Stimulated activated naive CD8-positive, alpha-beta T cell treated with anti-CD3 and anti-CD28 coated beads, Interleukin-15, Interleukin-2, amounts not matched to agents 100 ng/mL and 50 ng/mL, for 24 hours (primary cell): ENCODE measurements around the gene ZMYM5.
A peak's percentile ranks its signal among the peaks of the same experiment; 100 is the strongest.
"Not testable (repeated sequence)": the region's sequence is repeated elsewhere in the genome, so short reads cannot be mapped to it uniquely, and the experiment has no call there.

Experiments
- H3K27ac Mint-ChIP-seq: one replicate; pipeline ENCODE4 v1.8.0; 2021; ENCODE audit warnings: mild to moderate bottlenecking, mixed read lengths
- H3K27me3 Mint-ChIP-seq: one replicate; pipeline ENCODE4 v1.8.0; 2021; ENCODE audit warnings: mixed read lengths
- H3K36me3 Mint-ChIP-seq: one replicate; pipeline ENCODE4 v1.8.0; 2021; ENCODE audit warnings: low read depth, mixed read lengths
- H3K4me1 Mint-ChIP-seq: one replicate; pipeline ENCODE4 v1.8.0; 2021; ENCODE audit warnings: low read depth, mixed read lengths
- H3K4me3 Mint-ChIP-seq: one replicate; pipeline ENCODE4 v1.8.0; 2021; ENCODE audit warnings: mild to moderate bottlenecking, mixed read lengths
- H3K9me3 Mint-ChIP-seq: one replicate; pipeline ENCODE4 v1.8.0; 2021; ENCODE audit warnings: mixed read lengths

The ZMYM5 gene

GRCh38 chr13:19794631-19795030 lies 68.8 kb downstream of the ZMYM5 start:
- H3K27ac Mint-ChIP-seq, result no peak overlapping the region
- H3K36me3 Mint-ChIP-seq, result peaks cover 4% of the 10 kb centered on the region
- no peak overlapping the region for H3K4me3 Mint-ChIP-seq
- H3K27me3 Mint-ChIP-seq, result no peaks in the 10 kb centered on the region
- H3K4me1 Mint-ChIP-seq, result no peaks in the 10 kb centered on the region
- H3K9me3 Mint-ChIP-seq, result no peaks in the 10 kb centered on the region

GRCh38 chr13:19791953-19792537 lies 71.4 kb downstream of the ZMYM5 start:
- Mint-ChIP-seq H3K4me1 (no peaks in the 10 kb centered on the region), H3K27me3 (no peaks in the 10 kb centered on the region), H3K9me3 (no peaks in the 10 kb centered on the region), H3K27ac (no peak overlapping the region), H3K4me3 (no peak overlapping the region), H3K36me3 (no peaks in the 10 kb centered on the region)

GRCh38 chr13:19782727-19783682 lies 80.4 kb downstream of the ZMYM5 start, which contains the start of gene PSPC1:
TSS of gene PSPC1 (minus strand) at chr13:19782945. CDS start at chr13:19782757, 188 bp downstream.
- not testable (repeated sequence) for H3K9me3 Mint-ChIP-seq, H3K27me3 Mint-ChIP-seq
- H3K4me1 Mint-ChIP-seq, result peaks cover 11% of the 10 kb centered on the region
- H3K36me3 Mint-ChIP-seq, result peaks cover 13% of the 10 kb centered on the region
- peak within 1 kb of the TSS; percentile 96 for H3K4me3 Mint-ChIP-seq
- peak within 1 kb of the TSS; percentile 99 for H3K27ac Mint-ChIP-seq

GRCh38 chr13:19782049-19782726 lies 81.3 kb downstream of the ZMYM5 start:
- peak overlapping the region; percentile 96 for H3K4me3 Mint-ChIP-seq
- no peaks in the 10 kb centered on the region for H3K27me3 Mint-ChIP-seq
- H3K27ac Mint-ChIP-seq, result peak overlapping the region; percentile 99

GRCh38 chr13:19781526-19781925 lies 81.9 kb downstream of the ZMYM5 start:
- peaks cover 15% of the 10 kb centered on the region for H3K4me1 Mint-ChIP-seq
- peak overlapping the region; percentile 99 for H3K27ac Mint-ChIP-seq
- H3K4me3 Mint-ChIP-seq, result peak overlapping the region; percentile 96
- no peaks in the 10 kb centered on the region for H3K9me3 Mint-ChIP-seq
- H3K27me3 Mint-ChIP-seq, result no peaks in the 10 kb centered on the region
- peaks cover 13% of the 10 kb centered on the region for H3K36me3 Mint-ChIP-seq

More at GRCh38 chr13:19782049-19782726, 81.3 kb downstream of the ZMYM5 start:
- H3K4me1 Mint-ChIP-seq, result peaks cover 15% of the 10 kb centered on the region
- H3K36me3 Mint-ChIP-seq, result peaks cover 13% of the 10 kb centered on the region
- no peaks in the 10 kb centered on the region for H3K9me3 Mint-ChIP-seq

GRCh38 chr13:19780753-19781418 lies 82.6 kb downstream of the ZMYM5 start:
- Mint-ChIP-seq H3K4me1 (peaks cover 19% of the 10 kb centered on the region), H3K27ac (peak overlapping the region; percentile 99), H3K4me3 (peak overlapping the region; percentile 96), H3K36me3 (peaks cover 16% of the 10 kb centered on the region)
- H3K9me3 Mint-ChIP-seq, H3K27me3 Mint-ChIP-seq: not testable (repeated sequence)
